ENCODE data around the gene DUSP1.

DUSP1 gene

GRCh38 chr5:172762214-172763119, 8.5 kb downstream of the DUSP1 start:
- no peak for DNase-seq

- no peak for DNase-seq
Measured at GRCh38 chr5:172760959-172761358, 10.0 kb downstream of the DUSP1 start.

- no peak for DNase-seq
Measured at GRCh38 chr5:172760136-172760535, 10.9 kb downstream of the DUSP1 start.

GRCh38 chr5:172758834-172759149, 12.2 kb downstream of the DUSP1 start:
- no peak for DNase-seq

- no peak for DNase-seq
Measured at GRCh38 chr5:172758077-172758833, 12.7 kb downstream of the DUSP1 start.

GRCh38 chr5:172757394-172758010, 13.5 kb downstream of the DUSP1 start:
- no peak for DNase-seq

GRCh38 chr5:172756764-172757393, 14.1 kb downstream of the DUSP1 start:
- DNase-seq: no peak

- no peak for DNase-seq
Measured at GRCh38 chr5:172754596-172755356, 16.2 kb downstream of the DUSP1 start.

- no peak for DNase-seq
Measured at GRCh38 chr5:172753101-172753500, 17.9 kb downstream of the DUSP1 start.

GRCh38 chr5:172751761-172752510, 19.1 kb downstream of the DUSP1 start:
- DNase-seq: no peak

GRCh38 chr5:172749881-172750633, 20.9 kb downstream of the DUSP1 start:
- no peak for DNase-seq

GRCh38 chr5:172749076-172749475, 21.9 kb downstream of the DUSP1 start:
- DNase-seq: no peak

- DNase-seq: no peak
Measured at GRCh38 chr5:172748341-172748843, 22.6 kb downstream of the DUSP1 start.

GRCh38 chr5:172747471-172747870, 23.5 kb downstream of the DUSP1 start:
- DNase-seq: no peak

GRCh38 chr5:172746725-172747124, 24.3 kb downstream of the DUSP1 start:
- DNase-seq: no peak

- no peak for DNase-seq
Measured at GRCh38 chr5:172745838-172746237, 25.2 kb downstream of the DUSP1 start.

- no peak for DNase-seq
Measured at GRCh38 chr5:172745406-172745805, 25.6 kb downstream of the DUSP1 start.

- DNase-seq: no peak
Measured at GRCh38 chr5:172744123-172745104, 26.6 kb downstream of the DUSP1 start.

Data from activated CD8-positive, alpha-beta memory T cell treated with anti-CD3 and anti-CD28 coated beads, Interleukin-2, amount 50 U/mL, for 48 hours (primary cell).